ENCODE data around the gene AGAP1.

Gene AGAP1

GRCh38 chr2:235493775-235494715, at the start of gene AGAP1:
TSS of gene AGAP1 (plus strand) at chr2:235494043.
- DNase-seq: peak; percentile 43

- DNase-seq: no peak
These were observed 49.7 kb upstream of the AGAP1 start for GRCh38 chr2:235444101-235444597.

GRCh38 chr2:235445116-235445515, 48.7 kb upstream of the AGAP1 start:
- DNase-seq: no peak

GRCh38 chr2:235446082-235446481, 47.8 kb upstream of the AGAP1 start:
- DNase-seq: no peak

- no peak for DNase-seq
These were observed 46.6 kb upstream of the AGAP1 start for GRCh38 chr2:235447210-235447609.

GRCh38 chr2:235449568-235449967, 44.3 kb upstream of the AGAP1 start:
- no peak for DNase-seq

GRCh38 chr2:235453605-235454151, 40.2 kb upstream of the AGAP1 start:
- no peak for DNase-seq

GRCh38 chr2:235458839-235459273, 35.0 kb upstream of the AGAP1 start:
- no peak for DNase-seq

- no peak for DNase-seq
These were observed 33.2 kb upstream of the AGAP1 start for GRCh38 chr2:235460548-235461047.

- DNase-seq: no peak
These were observed 32.0 kb upstream of the AGAP1 start for GRCh38 chr2:235461763-235462414.

GRCh38 chr2:235462415-235462790, 31.4 kb upstream of the AGAP1 start:
- DNase-seq: no peak

GRCh38 chr2:235463893-235464292, 29.9 kb upstream of the AGAP1 start:
- DNase-seq: no peak

- DNase-seq: no peak
These were observed 26.3 kb upstream of the AGAP1 start for GRCh38 chr2:235467588-235467987.

GRCh38 chr2:235468978-235469655, 24.7 kb upstream of the AGAP1 start:
- no peak for DNase-seq

GRCh38 chr2:235471186-235471747, 22.6 kb upstream of the AGAP1 start:
- no peak for DNase-seq

- no peak for DNase-seq
These were observed 21.4 kb upstream of the AGAP1 start for GRCh38 chr2:235472443-235472842.

GRCh38 chr2:235478609-235479008, 15.2 kb upstream of the AGAP1 start:
- no peak for DNase-seq

GRCh38 chr2:235479604-235480003, 14.2 kb upstream of the AGAP1 start:
- no peak for DNase-seq

- DNase-seq: no peak
These were observed 13.2 kb upstream of the AGAP1 start for GRCh38 chr2:235480614-235481013.

- no peak for DNase-seq
These were observed 10.5 kb upstream of the AGAP1 start for GRCh38 chr2:235483313-235483712.

GRCh38 chr2:235485362-235485761, 8.5 kb upstream of the AGAP1 start:
- DNase-seq: no peak

- DNase-seq: no peak
These were observed 7.1 kb upstream of the AGAP1 start for GRCh38 chr2:235486729-235487128.

GRCh38 chr2:235489897-235490296, 3.9 kb upstream of the AGAP1 start:
- DNase-seq: no peak

Data from stimulated activated CD8-positive, alpha-beta memory T cell treated with anti-CD3 and anti-CD28 coated beads, Interleukin-4, amount 100 ng/mL, for 48 hours (primary cell).